ENCODE measurements around the gene DCDC2. TPM values are rescaled to one million over a fixed set of nuclear protein-coding genes. Genes with fewer than 3 reads are reported as not detected.
A peak's percentile ranks its signal among the peaks of the same experiment; 100 is the strongest.
"Not testable (repeated sequence)": the region's sequence is repeated elsewhere in the genome, so short reads cannot be mapped to it uniquely, and the experiment has no call there.

DCDC2 gene
- total RNA-seq, 1 experiment from 2014 or later: 5.6 TPM

- Histone ChIP-seq H3K27me3 (ENCODE audit: insufficient read depth, low read depth) (no peaks in the 10 kb centered on the region), H3K4me2 (peak overlapping the region; percentile 42), H3F3A (ENCODE audit: insufficient read depth, low read depth) (no peaks in the 10 kb centered on the region), H3K4me1 (replicated peaks; ENCODE audit: insufficient read depth) (peaks cover 14% of the 10 kb centered on the region), H3K9me3 (ENCODE audit: insufficient read depth, low read depth) (peaks cover 16% of the 10 kb centered on the region; the same call in 1 of the 2 replicates), H3K27ac (no peak overlapping the region), H3K36me3 (ENCODE audit: low read depth) (peaks cover 4% of the 10 kb centered on the region; the same call in 1 of the 2 replicates), H2AFZ (no peak overlapping the region), H3K9me2 (ENCODE audit: insufficient read depth) (no peaks in the 10 kb centered on the region; the same call in 1 of the 2 replicates), H3K79me2 (ENCODE audit: low read depth) (no peaks in the 10 kb centered on the region), H4K20me1 (ENCODE audit: insufficient read depth) (no peaks in the 10 kb centered on the region), H3K4me3 (0 out of 2 replicates have a peak overlapping the region, but pooled peaks have one; percentile 6)
- no TSS peak for BruUV-seq (replicated peaks)
- ChIA-PET CTCF (interaction anchor here (0.6 to 1.5 kb wide), 5 partner anchors 11 to 96 kb away, joined by 3 to 7 read pairs (median 4); no protein-coding TSS in a partner anchor), POLR2A (ENCODE audit: unreplicated experiment) (interaction anchor here (0.6 kb wide), 3 partner anchors 11 to 388 kb away, joined by 3 to 11 read pairs (median 3); no protein-coding TSS in a partner anchor)
- peak; percentile 70 to 86 for DNase-seq
- intact Hi-C loops (cut with micrococcal nuclease; ENCODE audit: unreplicated experiment): loop anchor here (1.0 to 5.0 kb wide), 3 partner anchors 10 to 49 kb away; no protein-coding TSS in a partner anchor
- TF ChIP-seq EZH2 (IDR thresholded peaks at IDR 0.05; ENCODE audit: low read depth) (no peak), CTCF (conservative IDR thresholded peaks at IDR 0.05) (no peak)
These were observed 44.4 kb downstream of the DCDC2 start for GRCh38 chr6:24313251-24314141.

- H4K20me1 ChIP-seq (ENCODE audit: insufficient read depth); H3F3A ChIP-seq (ENCODE audit: insufficient read depth, low read depth); H3K27ac ChIP-seq; BruUV-seq (replicated peaks); H3K4me3 ChIP-seq; POLR2A ChIA-PET (ENCODE audit: unreplicated experiment); H3K27me3 ChIP-seq (ENCODE audit: insufficient read depth, low read depth); CTCF ChIA-PET; H2AFZ ChIP-seq; H3K36me3 ChIP-seq (ENCODE audit: low read depth); H3K4me2 ChIP-seq; H3K9me2 ChIP-seq (ENCODE audit: insufficient read depth); DNase-seq; H3K79me2 ChIP-seq (ENCODE audit: low read depth): not testable (repeated sequence)
- intact Hi-C loops (cut with micrococcal nuclease; ENCODE audit: unreplicated experiment): loop anchor here (5.0 kb wide), 1 partner anchor 51 kb away; no protein-coding TSS in a partner anchor
- Histone ChIP-seq H3K9me3 (ENCODE audit: insufficient read depth, low read depth) (peaks cover 16% of the 10 kb centered on the region; the same call in 1 of the 2 replicates), H3K4me1 (replicated peaks; ENCODE audit: insufficient read depth) (peaks cover 14% of the 10 kb centered on the region)
These were observed 46.1 kb downstream of the DCDC2 start for GRCh38 chr6:24311775-24312174.

GRCh38 chr6:24307881-24308280 is 50.0 kb downstream of the DCDC2 start:
- intact Hi-C loops (cut with micrococcal nuclease; ENCODE audit: unreplicated experiment): no loop called here
- no peak overlapping the region for H2AFZ ChIP-seq
- no peaks in the 10 kb centered on the region; the same call in 1 of the 2 replicates for H3K9me2 ChIP-seq (ENCODE audit: insufficient read depth)
- H3K27me3 ChIP-seq (ENCODE audit: insufficient read depth, low read depth): no peaks in the 10 kb centered on the region
- no peak for DNase-seq
- ChIA-PET CTCF (no interaction called here), POLR2A (ENCODE audit: unreplicated experiment) (interaction anchor here (0.8 kb wide), 1 partner anchor 24 kb away, joined by 10 read pairs; no protein-coding TSS in a partner anchor)
- BruUV-seq (replicated peaks): no TSS peak
- no peaks in the 10 kb centered on the region for H3K79me2 ChIP-seq (ENCODE audit: low read depth)
- H3K9me3 ChIP-seq (ENCODE audit: insufficient read depth, low read depth): peaks cover 14% of the 10 kb centered on the region; the same call in 1 of the 2 replicates
- H3K4me3 ChIP-seq: no peak overlapping the region
- no peak overlapping the region for H3K4me2 ChIP-seq
- peaks cover 2% of the 10 kb centered on the region for H3K4me1 ChIP-seq (replicated peaks; ENCODE audit: insufficient read depth)
- no peaks in the 10 kb centered on the region for H4K20me1 ChIP-seq (ENCODE audit: insufficient read depth)
- H3F3A ChIP-seq (ENCODE audit: insufficient read depth, low read depth): no peaks in the 10 kb centered on the region
- TF ChIP-seq EZH2 (IDR thresholded peaks at IDR 0.05; ENCODE audit: low read depth): no peak
- no peak overlapping the region for H3K27ac ChIP-seq
- peaks cover 4% of the 10 kb centered on the region; the same call in 1 of the 2 replicates for H3K36me3 ChIP-seq (ENCODE audit: low read depth)

GRCh38 chr6:24306936-24307335 is 50.9 kb downstream of the DCDC2 start:
- H3K4me2 ChIP-seq: no peak overlapping the region
- BruUV-seq (replicated peaks): no TSS peak
- H3K27me3 ChIP-seq (ENCODE audit: insufficient read depth, low read depth): no peaks in the 10 kb centered on the region
- no peaks in the 10 kb centered on the region for H3K9me2 ChIP-seq (ENCODE audit: insufficient read depth)
- H3K4me1 ChIP-seq (replicated peaks; ENCODE audit: insufficient read depth): no peaks in the 10 kb centered on the region
- no peaks in the 10 kb centered on the region for H3K79me2 ChIP-seq (ENCODE audit: low read depth)
- no peaks in the 10 kb centered on the region for H4K20me1 ChIP-seq (ENCODE audit: insufficient read depth)
- H3K9me3 ChIP-seq (ENCODE audit: insufficient read depth, low read depth): peaks cover 8% of the 10 kb centered on the region; the same call in 1 of the 2 replicates
- no peak overlapping the region for H3K27ac ChIP-seq
- no peak overlapping the region for H3K4me3 ChIP-seq
- TF ChIP-seq EZH2 (IDR thresholded peaks at IDR 0.05; ENCODE audit: low read depth) (no peak), CTCF (conservative IDR thresholded peaks at IDR 0.05) (no peak)
- H3K36me3 ChIP-seq (ENCODE audit: low read depth): no peaks in the 10 kb centered on the region
- H3F3A ChIP-seq (ENCODE audit: insufficient read depth, low read depth): no peaks in the 10 kb centered on the region
- no peak for DNase-seq
- intact Hi-C loops (cut with micrococcal nuclease; ENCODE audit: unreplicated experiment): no loop called here
- CTCF ChIA-PET: no interaction called here
- POLR2A ChIA-PET (ENCODE audit: unreplicated experiment): no interaction called here
- H2AFZ ChIP-seq: no peak overlapping the region
